Naive thymus-derived CD4-positive, alpha-beta T cell (primary cell): ENCODE results near the gene PDE6B. TPM values are rescaled to one million over a fixed set of nuclear protein-coding genes. Genes with fewer than 3 reads are reported as not detected.
A peak's percentile ranks its signal among the peaks of the same experiment; 100 is the strongest.

Source experiments
- ATAC-seq: fragments of 150-1000 bp; cut with Tn5 transposase; 2 replicates; pipeline ENCODE4 v1.10.0; 2021; ENCODE audit warnings: mild to moderate bottlenecking, moderate library complexity
- CTCF ChIA-PET: fragments of 350-600 bp; sonication (Branson Sonifier 250); formaldehyde crosslinking; loops from one replicate; lab custom pipeline; 2021; ENCODE audit warnings: antibody characterized with exemption; lab: Charles Lee
- POLR2A ChIA-PET: fragments of 350-600 bp; sonication (Branson Sonifier 250); formaldehyde crosslinking; loops from one replicate; lab custom pipeline; 2021; ENCODE audit warnings: antibody characterized with exemption, inconsistent platforms; lab: Charles Lee
- DNase-seq, 9 donors: peaks; one replicate each; pipeline versions ENCODE4 v3.0.0 to v3.0.0-alpha.2; 2020 to 2022; ENCODE audit warnings: mixed read lengths in 1 of 9
- H3K27ac ChIP-seq: one replicate; pipeline ENCODE4 v1.7.0; 2013; ENCODE audit warnings: mild to moderate bottlenecking, low read depth, low read length, moderate library complexity
- H3K27me3 ChIP-seq, 2 donors: one replicate each; pipeline ENCODE4 v1.7.0; 2013; ENCODE audit warnings: low read length in 2 of 2, mild to moderate bottlenecking in 2 of 2, moderate library complexity in 2 of 2; ENCODE audit not compliant: control insufficient read depth in 2 of 2, insufficient read depth in 2 of 2
- H3K36me3 ChIP-seq, 3 experiments: 1 replicate in 2 of 3; 2 replicates in 1 of 3; pipeline ENCODE4 v1.7.0; 2013; ENCODE audit warnings: low read length in 3 of 3, mild to moderate bottlenecking in 3 of 3, moderate library complexity in 1 of 3; ENCODE audit not compliant: insufficient read depth in 3 of 3, control insufficient read depth in 2 of 3
- H3K4me1 ChIP-seq, 2 donors: one replicate each; pipeline ENCODE4 v1.7.0; 2013; ENCODE audit warnings: low read length in 2 of 2, mild to moderate bottlenecking in 2 of 2, moderate library complexity in 1 of 2; ENCODE audit not compliant: control insufficient read depth in 2 of 2, insufficient read depth in 2 of 2
- H3K4me3 ChIP-seq: 2 replicates; pipeline ENCODE4 v1.7.0; 2013; ENCODE audit warnings: mild to moderate bottlenecking, low read length
- H3K9me3 ChIP-seq, 3 experiments: 1 replicate in 2 of 3; 2 replicates in 1 of 3; pipeline ENCODE4 v1.7.0; 2013; ENCODE audit warnings: low read length in 3 of 3; ENCODE audit not compliant: control insufficient read depth in 2 of 3
- H3K27ac Mint-ChIP-seq, 9 donors: one replicate each; pipeline ENCODE4 v1.8.0; 2020 to 2022; ENCODE audit warnings: mixed read lengths in 9 of 9, mild to moderate bottlenecking in 8 of 9, moderate library complexity in 5 of 9, inconsistent platforms in 2 of 9
- H3K27me3 Mint-ChIP-seq, 5 donors: one replicate each; pipeline ENCODE4 v1.8.0; 2021 to 2022; ENCODE audit warnings: mixed read lengths in 5 of 5, mild to moderate bottlenecking in 1 of 5
- H3K36me3 Mint-ChIP-seq, 5 donors: one replicate each; pipeline ENCODE4 v1.8.0; 2020 to 2022; ENCODE audit warnings: mixed read lengths in 5 of 5, mild to moderate bottlenecking in 3 of 5, inconsistent platforms in 1 of 5
- H3K4me1 Mint-ChIP-seq, 7 donors: one replicate each; pipeline ENCODE4 v1.8.0; 2020 to 2022; ENCODE audit warnings: mixed read lengths in 7 of 7, mild to moderate bottlenecking in 3 of 7, inconsistent platforms in 1 of 7
- H3K4me3 Mint-ChIP-seq, 10 donors: one replicate each; pipeline ENCODE4 v1.8.0; 2020 to 2022; ENCODE audit warnings: mild to moderate bottlenecking in 10 of 10, mixed read lengths in 10 of 10, moderate library complexity in 6 of 10, inconsistent platforms in 2 of 10
- H3K9me3 Mint-ChIP-seq, 11 donors: one replicate each; pipeline ENCODE4 v1.8.0; 2020 to 2022; ENCODE audit warnings: mixed read lengths in 11 of 11, mild to moderate bottlenecking in 4 of 11, inconsistent platforms in 1 of 11, moderate library complexity in 1 of 11
- intact Hi-C, 2 donors: fragments of 100-400 bp; cut with micrococcal nuclease; formaldehyde crosslinking; loops; one replicate each; pipeline ENCODE4 v1.15.1; 2023
- polyA plus RNA-seq, 2 donors: library from polyadenylated mRNA; unstranded; fragments of 300-500 nt; fragmentation: Illumina TruSeq; gene quantifications; one replicate each; pipeline ENCODE4 v1.2.3, GENCODE V29; 2021
- total RNA-seq, 6 experiments: library from RNA in 5 of 6; stranded (reverse) in 5 of 6; gene quantifications; 1 replicate in 5 of 6; 2 replicates in 1 of 6; pipeline ENCODE4 v1.2.3 and lab custom pipeline; 2021 to 2026

PDE6B gene
- total and polyA plus RNA-seq, 7 experiments from 2014 or later: 13.7 to 28.3 (median 19.8) TPM

DNA sequence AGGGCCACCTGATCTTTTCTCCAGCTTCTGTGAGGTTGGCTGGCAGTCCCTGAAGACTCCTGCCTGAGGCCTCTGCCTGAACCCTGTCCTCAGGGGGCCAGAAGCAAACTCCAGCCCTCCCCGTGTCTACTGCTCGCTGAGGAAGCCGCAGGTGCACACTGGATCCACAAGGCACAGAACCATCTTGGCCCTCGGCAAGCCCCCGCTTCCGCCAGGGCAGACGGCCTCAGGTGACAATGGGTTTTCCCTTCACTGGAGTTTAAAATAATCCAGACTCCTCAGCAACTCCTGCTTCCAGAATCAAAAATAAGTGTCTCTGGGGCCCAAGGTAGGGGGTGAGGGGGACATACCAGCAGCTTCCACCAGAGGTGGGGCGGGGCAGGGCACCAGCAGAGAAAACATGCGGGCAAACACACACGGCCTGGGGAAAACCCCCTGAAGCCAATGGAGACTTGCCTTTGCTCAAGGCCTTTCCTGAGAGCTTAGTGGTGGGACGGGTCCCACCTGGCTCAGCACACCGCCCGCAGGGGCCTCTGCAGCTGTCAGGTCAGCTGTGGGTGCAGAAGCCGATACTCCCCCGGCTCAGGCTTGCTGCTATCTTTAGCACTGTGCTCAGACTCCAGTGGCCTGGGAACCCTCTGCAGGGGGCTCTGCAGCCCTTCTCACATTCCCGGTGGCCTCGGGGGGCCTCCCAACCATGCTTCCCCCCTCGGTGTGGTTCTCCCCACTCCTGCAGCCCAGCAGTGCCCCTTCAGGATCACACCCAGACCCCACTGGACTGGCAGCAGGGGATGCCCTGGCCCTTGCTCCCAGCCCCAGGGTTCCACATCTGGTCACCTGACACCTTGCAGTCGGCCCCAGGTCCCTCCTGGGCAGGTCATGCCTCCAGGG lies 50.9 kb downstream of the PDE6B start:
- POLR2A ChIA-PET: interaction anchor here (0.7 to 1.3 kb wide), 2 partner anchors 203 to 434 kb away, joined by 3 read pairs; no protein-coding TSS in a partner anchor
- DNase-seq (no peak), ATAC-seq (no peak)
- H3K9me3 Mint-ChIP-seq: no peaks in the 10 kb centered on the region
- intact Hi-C loops: loop anchor here (2.0 to 10.0 kb wide), 6 partner anchors 177 to 671 kb away; partner anchors contain the start of genes UVSSA (in 2 of the 2), FGFRL1 (in 1 of the 2), GAK (in 1 of the 2) and PIGG (in 1 of the 2)
- H3K4me3 Mint-ChIP-seq: peak overlapping the region in 9 of 10 donors; percentile 12 to 92 (median 88)
- Histone ChIP-seq H3K27me3 (peaks cover 0 to 2% of the 10 kb centered on the region in 2 donors), H3K36me3 (peaks cover 6 to 23% (median 7%) of the 10 kb centered on the region in 3 experiments), H3K9me3 (no peaks in the 10 kb centered on the region), H3K4me3 (no peak overlapping the region), H3K4me1 (peaks cover 11 to 16% of the 10 kb centered on the region in 2 donors), H3K27ac (peak overlapping the region; percentile 41)
- H3K27ac Mint-ChIP-seq: peak overlapping the region in 5 of 9 donors; percentile 46 to 90 (median 49)
- no peaks in the 10 kb centered on the region for H3K27me3 Mint-ChIP-seq
- peaks cover 0 to 7% (median 3%) of the 10 kb centered on the region in 5 donors for H3K36me3 Mint-ChIP-seq
- CTCF ChIA-PET: interaction anchor here (0.6 kb wide), 1 partner anchor 171 kb away, joined by 3 read pairs; no protein-coding TSS in a partner anchor
- peaks cover 7 to 15% (median 9%) of the 10 kb centered on the region in 7 donors for H3K4me1 Mint-ChIP-seq

GRCh38 chr4:676871-677235 lies 51.5 kb downstream of the PDE6B start:
- Histone ChIP-seq H3K27ac (no peak overlapping the region), H3K27me3 (peaks cover 0 to 2% of the 10 kb centered on the region in 2 donors), H3K4me1 (peaks cover 11 to 16% of the 10 kb centered on the region in 2 donors), H3K4me3 (no peak overlapping the region), H3K9me3 (no peaks in the 10 kb centered on the region), H3K36me3 (peaks cover 4 to 16% (median 5%) of the 10 kb centered on the region in 3 experiments)
- Mint-ChIP-seq H3K27ac (peak overlapping the region in 2 of 9 donors; percentile 46 to 59), H3K4me1 (peaks cover 7 to 15% (median 9%) of the 10 kb centered on the region in 7 donors), H3K36me3 (peaks cover 0 to 7% (median 3%) of the 10 kb centered on the region in 5 donors), H3K9me3 (no peaks in the 10 kb centered on the region), H3K27me3 (no peaks in the 10 kb centered on the region), H3K4me3 (peak overlapping the region in 3 of 10 donors; percentile 35 to 83 (median 42))
- no peak for ATAC-seq
- no peak for DNase-seq
- POLR2A ChIA-PET: no interaction called here
- intact Hi-C loops: loop anchor here in 1 of 2 donors (10.0 kb wide), 1 partner anchor 668 kb away; the partner anchor contains the start of gene UVSSA
- CTCF ChIA-PET: no interaction called here

GRCh38 chr4:677431-678293 lies 52.3 kb downstream of the PDE6B start:
- Mint-ChIP-seq H3K4me1 (peaks cover 7 to 15% (median 9%) of the 10 kb centered on the region in 7 donors), H3K9me3 (no peaks in the 10 kb centered on the region), H3K4me3 (peak overlapping the region in 4 of 10 donors; percentile 21 to 64 (median 40)), H3K27me3 (no peaks in the 10 kb centered on the region), H3K36me3 (peaks cover 0 to 5% (median 0%) of the 10 kb centered on the region in 5 donors), H3K27ac (peak overlapping the region in 3 of 9 donors; percentile 1 to 76 (median 59))
- Histone ChIP-seq H3K4me3 (no peak overlapping the region), H3K9me3 (no peaks in the 10 kb centered on the region), H3K4me1 (peaks cover 11 to 16% of the 10 kb centered on the region in 2 donors), H3K27me3 (peaks cover 0 to 2% of the 10 kb centered on the region in 2 donors), H3K27ac (no peak overlapping the region), H3K36me3 (peaks cover 0 to 8% (median 0%) of the 10 kb centered on the region in 3 experiments)
- ChIA-PET CTCF (no interaction called here), POLR2A (no interaction called here)
- intact Hi-C loops: loop anchor here in 1 of 2 donors (10.0 kb wide), 1 partner anchor 667 kb away; the partner anchor contains the start of gene UVSSA
- DNase-seq: no peak
- no peak for ATAC-seq

- H3K27me3 Mint-ChIP-seq: no peaks in the 10 kb centered on the region
- Histone ChIP-seq H3K4me3 (no peak overlapping the region), H3K27ac (no peak overlapping the region), H3K36me3 (peaks cover 0 to 4% (median 0%) of the 10 kb centered on the region in 3 experiments), H3K27me3 (peaks cover 0 to 2% of the 10 kb centered on the region in 2 donors), H3K9me3 (no peaks in the 10 kb centered on the region), H3K4me1 (peaks cover 6 to 8% of the 10 kb centered on the region in 2 donors)
- no peaks in the 10 kb centered on the region for H3K36me3 Mint-ChIP-seq
- no peak overlapping the region for H3K27ac Mint-ChIP-seq
- peaks cover 0 to 8% (median 3%) of the 10 kb centered on the region in 7 donors for H3K4me1 Mint-ChIP-seq
- peak overlapping the region in 1 of 10 donors; percentile 38 for H3K4me3 Mint-ChIP-seq
- intact Hi-C loops: loop anchor here in 1 of 2 donors (10.0 kb wide), 1 partner anchor 666 kb away; the partner anchor contains the start of gene UVSSA
- ChIA-PET POLR2A (no interaction called here), CTCF (no interaction called here)
- no peak for DNase-seq
- no peak for ATAC-seq
- H3K9me3 Mint-ChIP-seq: no peaks in the 10 kb centered on the region
Measured at GRCh38 chr4:678331-679103, 53.1 kb downstream of the PDE6B start.

- H3K9me3 ChIP-seq: no peaks in the 10 kb centered on the region
- H3K4me3 ChIP-seq: no peak overlapping the region
- ChIA-PET POLR2A (no interaction called here), CTCF (no interaction called here)
- intact Hi-C loops: loop anchor here in 1 of 2 donors (10.0 kb wide), 1 partner anchor 666 kb away; the partner anchor contains the start of gene UVSSA
- Mint-ChIP-seq H3K9me3 (no peaks in the 10 kb centered on the region), H3K4me1 (peaks cover 0 to 8% (median 3%) of the 10 kb centered on the region in 7 donors), H3K27me3 (no peaks in the 10 kb centered on the region), H3K36me3 (no peaks in the 10 kb centered on the region), H3K27ac (no peak overlapping the region), H3K4me3 (peak overlapping the region in 1 of 10 donors; percentile 38)
- H3K27ac ChIP-seq: no peak overlapping the region
- ATAC-seq (no peak), DNase-seq (no peak)
- H3K36me3 ChIP-seq: peaks cover 0 to 4% (median 0%) of the 10 kb centered on the region in 3 experiments
- peaks cover 0 to 2% of the 10 kb centered on the region in 2 donors for H3K27me3 ChIP-seq
- peaks cover 4 to 6% of the 10 kb centered on the region in 2 donors for H3K4me1 ChIP-seq
Measured at GRCh38 chr4:679104-679481, 53.7 kb downstream of the PDE6B start.
